Vagina (tissue), 2 donors: ENCODE measurements around the gene NKX3-2.

Experiments used
- POLR2A ChIP-seq, 2 donors: fragments of 450-650 bp; IDR thresholded peaks; one replicate each; pipeline ENCODE4 v1.6.1; 2017; ENCODE audit warnings: antibody characterized with exemption in 2 of 2, mild to moderate bottlenecking in 2 of 2, moderate library complexity in 2 of 2
- POLR2AphosphoS5 ChIP-seq, 2 donors: sonication (generic); formaldehyde crosslinking; IDR thresholded peaks; one replicate each; pipeline ENCODE4 v1.9.0; 2017; ENCODE audit warnings: antibody characterized with exemption in 2 of 2, mild to moderate bottlenecking in 2 of 2, low read depth in 1 of 2; ENCODE audit not compliant: insufficient read depth in 1 of 2
- TF ChIP-seq, protein P1 (sequence below), 3 experiments: fragments of 450-650 bp in 2 of 3; fragments of 200-600 bp in 1 of 3; sonication (generic) in 1 of 3; IDR thresholded peaks; one replicate each; pipeline ENCODE4 v1.5.1; 2017 to 2019; ENCODE audit warnings: antibody characterized with exemption in 3 of 3, mild to moderate bottlenecking in 2 of 3, moderate library complexity in 2 of 3

DNA sequence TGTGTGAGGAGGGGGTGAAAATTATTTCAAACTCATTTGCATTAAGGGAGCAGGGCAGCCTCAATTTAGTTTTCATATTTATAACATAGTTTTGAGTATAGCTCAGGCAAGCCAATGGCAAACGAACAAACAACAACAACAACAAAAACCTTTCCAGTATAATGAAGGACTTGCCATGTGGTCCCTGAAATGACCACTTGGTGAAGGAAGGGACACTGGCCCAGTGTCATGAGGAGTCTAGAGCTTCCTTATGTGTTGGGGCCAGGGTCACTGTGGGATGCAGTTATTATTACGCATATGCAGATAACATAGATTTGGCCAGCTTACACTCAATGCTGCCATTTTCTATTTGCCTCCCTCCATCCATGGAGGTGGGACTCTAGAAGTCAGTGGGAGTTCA, 23.3 kb downstream of the NKX3-2 start:
- TF ChIP-seq POLR2A (IDR thresholded peaks at IDR 0.05) = no peak
- TF ChIP-seq, protein P1, sequence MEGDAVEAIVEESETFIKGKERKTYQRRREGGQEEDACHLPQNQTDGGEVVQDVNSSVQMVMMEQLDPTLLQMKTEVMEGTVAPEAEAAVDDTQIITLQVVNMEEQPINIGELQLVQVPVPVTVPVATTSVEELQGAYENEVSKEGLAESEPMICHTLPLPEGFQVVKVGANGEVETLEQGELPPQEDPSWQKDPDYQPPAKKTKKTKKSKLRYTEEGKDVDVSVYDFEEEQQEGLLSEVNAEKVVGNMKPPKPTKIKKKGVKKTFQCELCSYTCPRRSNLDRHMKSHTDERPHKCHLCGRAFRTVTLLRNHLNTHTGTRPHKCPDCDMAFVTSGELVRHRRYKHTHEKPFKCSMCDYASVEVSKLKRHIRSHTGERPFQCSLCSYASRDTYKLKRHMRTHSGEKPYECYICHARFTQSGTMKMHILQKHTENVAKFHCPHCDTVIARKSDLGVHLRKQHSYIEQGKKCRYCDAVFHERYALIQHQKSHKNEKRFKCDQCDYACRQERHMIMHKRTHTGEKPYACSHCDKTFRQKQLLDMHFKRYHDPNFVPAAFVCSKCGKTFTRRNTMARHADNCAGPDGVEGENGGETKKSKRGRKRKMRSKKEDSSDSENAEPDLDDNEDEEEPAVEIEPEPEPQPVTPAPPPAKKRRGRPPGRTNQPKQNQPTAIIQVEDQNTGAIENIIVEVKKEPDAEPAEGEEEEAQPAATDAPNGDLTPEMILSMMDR (IDR thresholded peaks at IDR 0.05) = no peak
- TF ChIP-seq POLR2AphosphoS5 (IDR thresholded peaks at IDR 0.05; ENCODE audit: insufficient read depth in 1 of 2, low read depth in 1 of 2) = no peak
